Measurements from ENCODE around the gene SLC2A4.
"Not testable (repeated sequence)": the region's sequence is repeated elsewhere in the genome, so short reads cannot be mapped to it uniquely, and the experiment has no call there.

The SLC2A4 gene

GRCh38 chr17:7281074-7281952 is at the start of gene SLC2A4:
Gene SLC2A4, plus strand, starts transcription at chr17:7281718. Its CDS starts 217 bp downstream, at chr17:7281935.
- peak; percentile 69 for DNase-seq

DNA sequence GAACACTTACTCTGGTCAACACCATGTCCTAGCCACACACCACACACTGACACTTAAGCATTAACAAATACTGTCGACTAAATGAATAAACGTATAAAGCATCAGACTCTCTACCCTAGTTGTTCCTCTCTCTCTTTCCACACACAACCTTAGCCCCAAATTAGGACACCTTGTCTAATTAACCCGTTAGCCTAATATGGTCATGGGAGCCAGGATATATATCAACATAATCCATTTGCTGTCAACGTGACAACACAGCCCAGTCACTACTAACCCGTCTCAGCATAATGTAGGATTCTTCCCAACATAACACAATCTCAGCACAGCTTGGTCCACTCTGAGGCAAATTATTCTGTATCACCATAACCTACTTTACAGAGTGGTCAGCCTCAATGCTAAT is 49.4 kb upstream of the SLC2A4 start:
- DNase-seq, result no peak

GRCh38 chr17:7233701-7234082 is 47.8 kb upstream of the SLC2A4 start:
- no peak for DNase-seq

GRCh38 chr17:7234083-7234951 is 47.2 kb upstream of the SLC2A4 start, which contains the start of gene DVL2:
Gene DVL2, minus strand, starts transcription at chr17:7234517. Its CDS starts 255 bp downstream, at chr17:7234262.
- DNase-seq, result peak; percentile 87

DNA sequence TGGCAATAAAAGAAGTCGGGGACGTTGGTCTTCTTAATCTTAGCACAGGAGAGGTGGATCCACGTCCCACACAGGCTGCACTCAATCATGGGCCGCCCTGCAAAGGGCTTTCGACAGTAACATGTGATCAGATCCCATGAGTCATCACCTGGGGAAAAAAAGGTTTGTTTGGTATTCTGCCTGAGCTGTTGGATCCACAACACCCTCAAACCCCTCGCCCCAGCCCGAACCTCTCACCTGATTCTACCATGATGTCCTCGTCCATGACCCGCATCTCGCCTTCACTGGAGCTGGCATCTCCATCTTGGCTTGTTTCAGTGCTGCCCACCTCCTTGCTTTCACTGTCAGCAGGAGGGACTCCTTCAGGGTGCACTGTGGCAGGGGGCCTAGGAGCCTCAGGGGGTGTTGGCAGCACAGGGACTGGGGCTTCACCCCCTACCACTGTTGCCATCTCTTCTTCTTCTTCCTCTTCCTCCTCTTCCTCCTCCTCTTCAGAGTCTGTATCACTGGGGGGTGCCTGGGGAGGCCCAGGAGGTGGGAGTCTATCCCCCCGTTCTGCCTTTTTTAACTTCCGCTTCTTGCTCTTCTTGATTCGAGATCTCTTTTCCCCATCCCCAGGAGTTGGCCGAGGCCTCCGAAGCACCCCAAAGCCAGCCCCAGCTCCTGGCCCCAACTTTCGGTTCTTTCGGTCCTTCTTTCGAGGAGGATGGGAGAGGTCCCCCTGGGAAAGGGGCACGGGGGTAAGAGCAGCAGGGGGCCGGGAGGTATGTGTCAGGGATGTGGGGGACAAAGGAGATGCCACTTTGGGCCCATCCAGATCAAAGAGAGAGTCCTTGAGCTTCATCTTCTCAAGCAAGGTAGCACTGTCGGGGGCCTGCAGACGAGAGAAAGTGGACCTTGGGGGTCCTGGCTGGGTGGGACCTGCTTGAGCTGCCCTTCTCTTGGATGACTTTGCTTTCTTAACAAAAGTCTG is 45.5 kb upstream of the SLC2A4 start:
- DNase-seq, result no peak

GRCh38 chr17:7236808-7237207 is 44.7 kb upstream of the SLC2A4 start:
- no peak for DNase-seq

GRCh38 chr17:7237266-7237760 is 44.2 kb upstream of the SLC2A4 start:
- DNase-seq, result no peak

DNA sequence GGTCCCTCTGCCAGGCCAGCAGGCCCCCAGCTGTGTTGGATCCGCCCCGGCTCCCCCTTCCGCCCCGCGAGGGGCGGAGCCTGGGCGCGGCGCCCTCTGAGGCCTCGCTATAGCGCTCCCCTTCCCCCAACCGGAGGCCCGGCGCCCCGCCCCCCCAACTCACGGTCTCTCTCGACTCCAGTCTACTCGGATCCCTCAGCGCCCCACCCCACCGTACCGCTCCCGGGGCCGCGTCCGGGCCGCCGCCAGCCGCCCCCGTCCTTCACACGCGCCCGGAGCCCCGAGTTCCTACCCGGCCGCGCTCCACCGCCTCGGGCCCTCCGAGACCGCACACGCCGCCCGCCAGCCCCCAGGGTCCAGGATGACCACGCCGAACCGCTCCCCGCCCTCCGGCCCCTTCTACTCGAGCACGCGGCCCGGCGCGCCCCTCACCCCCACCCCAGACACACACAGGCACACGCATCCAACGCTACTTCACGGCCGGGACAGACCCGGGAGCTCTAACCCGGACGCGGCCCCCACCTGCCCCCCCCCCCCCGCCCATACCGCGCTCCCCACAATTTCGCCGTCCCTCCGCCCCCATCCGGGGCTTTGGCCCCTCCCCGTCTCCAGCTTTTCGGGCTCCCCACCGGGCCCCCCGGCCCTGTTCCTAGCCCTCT is 43.6 kb upstream of the SLC2A4 start:
- DNase-seq, result no peak

DNA sequence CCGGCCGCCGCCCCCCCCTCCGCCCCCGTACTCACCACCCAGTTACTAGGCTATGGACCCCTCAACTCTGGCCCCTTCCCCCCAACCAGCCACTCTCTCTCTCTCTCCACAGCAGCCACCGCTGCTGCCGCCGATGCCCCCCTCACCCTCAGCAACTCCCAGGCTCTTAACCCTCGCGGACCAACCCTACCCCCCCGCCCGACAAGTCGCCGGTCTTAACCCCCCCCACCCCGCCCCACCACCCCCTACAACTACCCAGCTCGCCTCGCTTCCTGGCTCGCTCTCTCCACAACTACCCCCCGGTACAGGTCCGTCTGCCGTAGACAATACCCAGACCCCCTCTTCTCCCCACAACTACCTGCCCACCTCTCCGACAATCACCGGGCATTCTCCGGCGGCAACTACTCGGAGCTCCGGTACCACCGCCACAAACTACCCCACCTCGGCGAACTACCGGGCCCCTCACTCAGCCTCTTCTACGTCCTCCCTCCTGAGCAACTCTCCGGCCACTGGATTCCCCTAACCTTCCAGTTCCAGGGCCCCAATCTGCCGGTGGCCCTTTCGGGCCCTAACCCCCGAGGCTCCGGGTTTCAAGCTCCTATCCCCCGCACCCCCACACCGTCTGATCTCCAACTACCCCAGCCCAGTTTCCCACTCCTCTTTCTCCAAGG is 43.0 kb upstream of the SLC2A4 start:
- DNase-seq, result no peak

DNA sequence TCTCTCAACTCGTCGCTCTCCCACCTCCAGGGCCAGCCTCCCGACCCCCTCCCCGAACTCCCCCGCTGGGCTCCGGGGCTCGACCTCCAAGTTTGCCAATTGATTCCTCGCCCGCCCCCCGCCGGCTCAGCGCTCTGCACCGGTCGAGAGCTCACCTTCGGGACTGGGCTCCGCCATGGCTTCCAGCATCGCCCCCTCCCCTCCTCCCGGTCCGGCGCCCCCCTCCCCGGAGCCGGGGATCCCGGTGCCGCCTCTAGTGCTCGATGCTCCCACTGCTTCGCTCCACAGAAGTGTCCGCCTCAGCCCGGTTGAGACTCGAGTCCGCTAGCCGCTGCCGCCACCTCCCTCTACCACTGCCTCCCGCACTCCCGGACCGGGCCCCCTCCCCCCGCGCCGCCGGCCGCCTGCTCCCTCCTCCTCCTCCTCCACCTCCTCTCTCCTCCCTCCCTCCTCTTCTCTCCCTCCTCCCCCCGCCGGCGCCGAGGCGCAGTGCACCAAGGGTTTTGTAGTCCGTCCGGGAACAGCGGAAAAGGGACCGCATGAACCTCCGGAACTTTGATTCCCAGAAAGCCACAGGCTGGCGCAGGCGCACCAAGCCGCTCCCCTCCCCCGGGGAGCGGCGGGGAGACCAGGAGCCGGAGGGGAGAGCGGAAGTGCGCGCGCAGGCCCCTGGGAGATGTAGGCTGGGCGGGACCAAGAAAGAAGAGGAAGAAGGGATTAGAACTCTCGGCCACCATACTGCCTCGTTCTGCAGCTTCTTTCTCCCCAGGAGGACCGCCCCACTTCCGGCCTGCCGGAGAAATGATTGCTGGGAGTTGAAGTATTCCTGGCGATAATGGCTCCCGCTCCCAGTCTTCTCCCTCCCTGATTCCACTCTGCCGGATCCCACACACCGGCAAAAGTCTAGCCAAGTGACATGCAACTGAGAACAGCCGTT is 42.2 kb upstream of the SLC2A4 start, which contains the start of gene PHF23:
Gene PHF23, minus strand, starts transcription at position 367 of the 937 bp plus-strand sequence. Its CDS starts 178 bp downstream, at position 189.
- DNase-seq, result peak; percentile 99

DNA sequence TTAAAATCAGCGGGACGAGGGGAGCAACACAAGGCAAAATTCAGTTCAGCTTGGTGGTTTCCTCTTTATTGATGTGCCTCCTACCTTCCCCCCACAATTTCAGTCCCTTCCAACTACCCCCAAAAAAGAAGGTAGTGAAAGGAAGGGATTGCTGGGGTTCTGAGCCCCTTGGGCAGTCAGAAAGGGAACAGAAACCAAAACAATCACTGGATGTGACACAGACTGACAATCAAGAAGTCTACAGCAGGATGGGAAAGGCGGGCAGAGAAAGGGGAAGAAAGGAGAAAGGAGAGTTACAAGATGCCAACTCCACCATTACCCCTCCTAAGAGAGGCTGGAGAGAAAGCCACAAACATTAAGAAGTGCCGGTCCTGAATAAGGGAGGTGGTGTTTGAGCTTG is 41.1 kb upstream of the SLC2A4 start:
- no peak for DNase-seq

GRCh38 chr17:7241090-7241733 is 40.3 kb upstream of the SLC2A4 start:
- no peak for DNase-seq

DNA sequence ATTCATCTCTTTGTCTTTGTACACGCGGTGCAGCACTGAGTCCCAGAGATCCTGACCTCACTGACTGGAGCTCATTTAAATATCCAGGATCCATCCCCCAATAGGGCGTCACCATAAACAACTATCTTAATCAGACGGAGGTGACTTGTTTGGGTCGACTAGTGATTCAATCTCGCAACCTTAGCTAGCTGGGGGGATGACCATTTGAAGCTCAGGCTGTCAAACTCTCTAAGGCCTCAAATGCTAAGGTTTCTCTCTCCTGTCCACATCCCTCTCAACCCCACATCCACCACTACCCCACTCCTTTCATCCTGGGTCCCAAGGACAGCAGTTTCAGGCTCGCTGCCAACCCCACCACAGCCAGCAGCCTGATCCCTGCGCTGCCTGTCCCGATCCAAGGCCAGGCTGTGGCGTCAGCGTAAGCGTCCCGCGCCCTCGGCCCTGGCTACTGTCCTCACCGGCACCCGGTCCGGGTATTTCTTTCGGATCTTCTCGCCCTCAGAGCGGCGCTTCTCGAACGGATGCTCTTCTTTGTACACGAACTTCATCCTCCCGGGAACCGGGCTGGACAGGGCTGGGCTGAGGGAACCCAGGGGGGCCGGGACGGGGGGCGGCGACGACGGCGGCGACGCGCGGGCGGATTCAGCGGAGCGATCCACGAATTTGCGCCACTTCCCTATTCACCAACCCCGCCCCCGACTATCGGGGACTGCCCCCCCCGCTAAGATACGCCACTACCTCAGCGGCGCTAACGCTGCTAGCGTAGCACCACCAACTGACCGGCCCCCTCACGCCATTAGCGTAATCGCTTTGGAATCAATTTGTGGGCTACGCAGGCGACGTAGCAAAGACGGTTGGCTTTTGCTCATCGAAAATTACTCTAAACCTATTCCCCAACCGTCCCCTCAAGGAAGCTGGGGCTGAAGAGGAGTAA is 39.5 kb upstream of the SLC2A4 start, which contains the start of gene GABARAP:
Gene GABARAP, minus strand, starts transcription at position 667 of the 934 bp plus-strand sequence. Its CDS starts 119 bp downstream, at position 548.
- DNase-seq, result peak; percentile 77

DNA sequence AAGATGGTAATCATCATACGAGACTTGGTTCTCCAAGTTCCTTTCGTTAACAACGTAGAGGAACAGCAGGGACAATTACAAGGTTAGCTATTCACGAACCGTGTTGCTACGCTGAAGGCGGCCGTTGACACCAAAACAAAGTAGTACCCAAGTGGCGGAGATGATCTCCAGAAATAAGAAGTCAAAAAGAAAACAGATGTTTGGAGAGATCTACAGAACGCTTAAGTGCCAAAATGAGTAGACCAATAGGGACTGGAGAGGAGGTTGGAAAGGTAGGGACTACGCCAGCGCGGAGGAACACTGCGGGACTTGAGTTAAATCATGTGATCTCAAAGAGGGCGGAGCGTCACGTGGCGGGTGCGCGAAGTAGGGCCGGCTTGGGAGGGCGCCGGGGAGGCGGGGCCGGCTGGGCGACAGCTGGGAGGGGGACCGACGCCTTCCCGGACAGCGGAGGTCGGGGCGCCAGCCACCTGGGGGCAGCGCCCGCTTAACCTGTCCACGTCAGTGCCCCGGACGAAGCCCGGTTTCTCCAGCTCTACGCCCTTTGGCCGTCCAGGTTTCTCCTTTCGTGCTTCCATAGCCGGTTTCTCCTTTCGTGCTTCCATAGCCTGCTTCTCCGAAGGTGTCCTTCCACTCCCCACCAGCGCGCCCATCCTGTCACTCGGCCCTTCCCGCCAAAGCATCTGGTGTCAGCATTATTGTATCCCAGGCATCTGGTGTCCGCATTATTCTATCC is 38.6 kb upstream of the SLC2A4 start:
- peak; percentile 79 for DNase-seq

- DNase-seq, result no peak
Observed at GRCh38 chr17:7243453-7243729, 38.1 kb upstream of the SLC2A4 start.

GRCh38 chr17:7243838-7244237 is 37.7 kb upstream of the SLC2A4 start:
- not testable (repeated sequence) for DNase-seq

- no peak for DNase-seq
Observed at GRCh38 chr17:7246779-7247178, 34.7 kb upstream of the SLC2A4 start.
